CD8-positive, alpha-beta memory T cell (primary cell): ENCODE measurements around the gene SMYD1. TPM values are rescaled to one million over a fixed set of nuclear protein-coding genes. Genes with fewer than 3 reads are reported as not detected.

ENCODE experiments used
- CTCF ChIA-PET: fragments of 350-600 bp; sonication (Branson Sonifier 250); formaldehyde crosslinking; loops from one replicate; lab custom pipeline; 2021; ENCODE audit warnings: antibody characterized with exemption; lab: Charles Lee
- POLR2A ChIA-PET: fragments of 350-600 bp; sonication (Branson Sonifier 250); formaldehyde crosslinking; loops from one replicate; lab custom pipeline; 2021; ENCODE audit warnings: antibody characterized with exemption; lab: Charles Lee
- DNase-seq, 5 donors: peaks; one replicate each; pipeline versions ENCODE4 v3.0.0 to v3.0.0-alpha.2; 2020 to 2022; ENCODE audit warnings: mixed read lengths in 1 of 5
- H3K27ac ChIP-seq: one replicate; pipeline ENCODE4 v1.7.0; 2013; ENCODE audit warnings: low read depth, mild to moderate bottlenecking, low read length, moderate library complexity
- H3K27me3 ChIP-seq: 2 replicates; pipeline ENCODE4 v1.7.0; 2013; ENCODE audit warnings: low read length, mild to moderate bottlenecking; ENCODE audit not compliant: insufficient read depth, poor library complexity, severe bottlenecking
- H3K36me3 ChIP-seq: 2 replicates; pipeline ENCODE4 v1.7.0; 2013; ENCODE audit warnings: mild to moderate bottlenecking, low read length, moderate library complexity; ENCODE audit not compliant: insufficient read depth
- H3K4me1 ChIP-seq: 2 replicates; pipeline ENCODE4 v1.7.0; 2013; ENCODE audit warnings: mild to moderate bottlenecking, low read length, moderate library complexity; ENCODE audit not compliant: insufficient read depth
- H3K4me3 ChIP-seq: 2 replicates; pipeline ENCODE4 v1.7.0; 2013; ENCODE audit warnings: mild to moderate bottlenecking, low read length
- H3K9me3 ChIP-seq: 2 replicates; pipeline ENCODE4 v1.7.0; 2013; ENCODE audit warnings: mild to moderate bottlenecking, low read length
- H3K27ac Mint-ChIP-seq, 8 donors: one replicate each; pipeline ENCODE4 v1.8.0; 2020 to 2021; ENCODE audit warnings: mixed read lengths in 8 of 8, mild to moderate bottlenecking in 6 of 8, inconsistent platforms in 3 of 8, moderate library complexity in 3 of 8
- H3K27me3 Mint-ChIP-seq, 2 donors: one replicate each; pipeline ENCODE4 v1.8.0; 2020 to 2021; ENCODE audit warnings: mixed read lengths in 2 of 2, mild to moderate bottlenecking in 1 of 2, moderate library complexity in 1 of 2
- H3K36me3 Mint-ChIP-seq, 3 donors: one replicate each; pipeline ENCODE4 v1.8.0; 2020 to 2021; ENCODE audit warnings: mixed read lengths in 3 of 3, inconsistent platforms in 1 of 3, mild to moderate bottlenecking in 1 of 3
- H3K4me1 Mint-ChIP-seq, 3 donors: one replicate each; pipeline ENCODE4 v1.8.0; 2020 to 2021; ENCODE audit warnings: mixed read lengths in 3 of 3, inconsistent platforms in 1 of 3, mild to moderate bottlenecking in 1 of 3
- H3K4me3 Mint-ChIP-seq, 7 donors: one replicate each; pipeline ENCODE4 v1.8.0; 2020 to 2021; ENCODE audit warnings: mixed read lengths in 7 of 7, mild to moderate bottlenecking in 6 of 7, moderate library complexity in 4 of 7, inconsistent platforms in 2 of 7
- H3K9me3 Mint-ChIP-seq, 5 donors: one replicate each; pipeline ENCODE4 v1.8.0; 2020 to 2022; ENCODE audit warnings: mixed read lengths in 5 of 5, mild to moderate bottlenecking in 3 of 5, moderate library complexity in 2 of 5, inconsistent platforms in 1 of 5
- polyA plus RNA-seq: library from polyadenylated mRNA; unstranded; fragments of 300-500 nt; fragmentation: Illumina TruSeq; gene quantifications from one replicate; pipeline ENCODE4 v1.2.3, GENCODE V29; 2021
- total RNA-seq, 2 experiments: library from RNA; stranded (reverse); gene quantifications; one replicate each; pipeline ENCODE4 v1.2.3, GENCODE V29; 2021

SMYD1 gene
- total and polyA plus RNA-seq, 3 experiments from 2014 or later: not detected

- DNase-seq: no peak
- ChIA-PET POLR2A (no interaction called here), CTCF (no interaction called here)
- Histone ChIP-seq H3K36me3 (no peaks in the 10 kb centered on the region), H3K9me3 (no peaks in the 10 kb centered on the region), H3K27ac (no peak overlapping the region), H3K4me3 (no peak overlapping the region), H3K27me3 (no peaks in the 10 kb centered on the region), H3K4me1 (no peaks in the 10 kb centered on the region)
- Mint-ChIP-seq H3K4me3 (no peak overlapping the region), H3K4me1 (no peaks in the 10 kb centered on the region), H3K36me3 (no peaks in the 10 kb centered on the region), H3K9me3 (no peaks in the 10 kb centered on the region), H3K27ac (no peak overlapping the region), H3K27me3 (peaks cover 3 to 14% of the 10 kb centered on the region in 2 donors)
These were observed 15.2 kb downstream of the SMYD1 start for GRCh38 chr2:88082781-88083180.

DNA sequence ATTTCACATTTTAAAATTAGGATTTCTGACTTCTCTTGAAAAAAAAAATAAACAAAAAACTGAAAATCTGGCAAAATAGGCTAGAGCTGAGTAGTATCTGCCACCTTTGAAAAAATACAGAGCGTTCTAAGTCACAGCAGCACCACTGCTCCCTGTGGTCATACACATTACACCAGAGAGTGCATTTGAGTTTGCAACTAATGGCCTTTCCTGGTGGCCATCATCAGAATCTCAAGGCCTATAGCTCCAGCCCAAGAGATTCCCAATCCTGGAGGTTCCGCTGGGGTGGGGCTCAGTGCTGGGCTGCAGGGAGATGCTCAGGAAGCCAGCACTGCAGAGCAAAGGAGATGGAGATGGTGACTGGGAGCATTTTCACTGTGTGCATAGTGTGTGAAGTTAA is 17.5 kb downstream of the SMYD1 start:
- Histone ChIP-seq H3K36me3 (no peaks in the 10 kb centered on the region), H3K27me3 (no peaks in the 10 kb centered on the region), H3K4me3 (no peak overlapping the region), H3K4me1 (peaks cover 3% of the 10 kb centered on the region), H3K27ac (no peak overlapping the region), H3K9me3 (no peaks in the 10 kb centered on the region)
- Mint-ChIP-seq H3K27me3 (peaks cover 0 to 11% of the 10 kb centered on the region in 2 donors), H3K36me3 (no peaks in the 10 kb centered on the region), H3K27ac (no peak overlapping the region), H3K4me3 (no peak overlapping the region), H3K9me3 (no peaks in the 10 kb centered on the region), H3K4me1 (peaks cover under 1 to 4% (median 3%) of the 10 kb centered on the region in 3 donors)
- ChIA-PET CTCF (no interaction called here), POLR2A (no interaction called here)
- no peak for DNase-seq

DNA sequence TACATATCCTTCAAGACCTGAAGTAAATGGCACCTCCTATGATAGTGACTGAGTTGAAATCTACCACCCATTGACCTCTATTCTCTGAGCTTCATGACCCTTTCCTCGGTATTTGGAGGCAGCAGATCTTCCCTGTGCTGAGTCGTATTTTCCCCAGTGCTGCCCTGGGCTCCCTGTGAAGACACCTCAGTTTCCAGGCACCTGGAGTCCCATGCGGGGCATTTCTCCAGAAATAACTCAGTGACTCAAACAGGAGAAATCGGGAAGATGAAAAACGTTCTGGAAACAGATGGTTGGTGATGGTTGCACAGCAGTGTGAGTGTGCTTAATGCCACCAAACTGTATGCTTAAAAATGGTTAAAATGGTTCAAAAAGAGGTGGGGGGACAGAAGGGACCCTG is 18.0 kb downstream of the SMYD1 start:
- POLR2A ChIA-PET: no interaction called here
- Histone ChIP-seq H3K27me3 (no peaks in the 10 kb centered on the region), H3K4me3 (no peak overlapping the region), H3K4me1 (peaks cover 8% of the 10 kb centered on the region), H3K9me3 (no peaks in the 10 kb centered on the region), H3K27ac (no peak overlapping the region), H3K36me3 (no peaks in the 10 kb centered on the region)
- H3K9me3 Mint-ChIP-seq: no peaks in the 10 kb centered on the region
- H3K27ac Mint-ChIP-seq: peak overlapping the region in 1 of 8 donors; percentile 48
- no peak for DNase-seq
- no peaks in the 10 kb centered on the region for H3K36me3 Mint-ChIP-seq
- CTCF ChIA-PET: no interaction called here
- peaks cover 5 to 8% (median 7%) of the 10 kb centered on the region in 3 donors for H3K4me1 Mint-ChIP-seq
- peaks cover 0 to 11% of the 10 kb centered on the region in 2 donors for H3K27me3 Mint-ChIP-seq
- no peak overlapping the region for H3K4me3 Mint-ChIP-seq

DNA sequence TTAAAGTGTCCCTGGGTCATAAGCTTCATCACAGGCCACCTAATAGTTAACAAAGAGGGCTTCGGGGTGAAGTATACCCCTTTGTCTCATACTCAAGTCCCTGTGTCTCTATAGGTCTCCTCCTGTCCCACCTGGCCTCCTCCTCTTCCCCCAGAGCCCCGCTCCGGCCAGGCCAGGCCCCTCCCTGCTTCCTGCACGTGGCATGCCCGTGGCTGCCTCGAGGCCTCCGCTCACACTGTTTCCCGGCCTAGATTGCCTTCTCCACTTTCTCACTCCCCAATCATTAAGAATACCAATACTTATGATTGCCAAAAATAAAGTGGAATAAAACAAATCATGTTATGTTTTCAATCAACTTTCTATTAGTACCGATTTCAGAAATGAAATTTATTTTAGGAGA is 18.8 kb downstream of the SMYD1 start:
- ChIA-PET POLR2A (no interaction called here), CTCF (no interaction called here)
- H3K9me3 ChIP-seq: no peaks in the 10 kb centered on the region
- no peak for DNase-seq
- peaks cover 15% of the 10 kb centered on the region for H3K4me1 ChIP-seq
- no peaks in the 10 kb centered on the region for H3K36me3 ChIP-seq
- Mint-ChIP-seq H3K36me3 (no peaks in the 10 kb centered on the region), H3K27ac (no peak overlapping the region), H3K9me3 (no peaks in the 10 kb centered on the region), H3K27me3 (peaks cover 0 to 11% of the 10 kb centered on the region in 2 donors), H3K4me1 (peaks cover 11 to 15% (median 11%) of the 10 kb centered on the region in 3 donors), H3K4me3 (no peak overlapping the region)
- no peak overlapping the region for H3K4me3 ChIP-seq
- H3K27ac ChIP-seq: no peak overlapping the region
- H3K27me3 ChIP-seq: no peaks in the 10 kb centered on the region

- ChIA-PET CTCF (interaction anchor here (0.8 kb wide), 1 partner anchor 25 kb away, joined by 3 read pairs; no protein-coding TSS in a partner anchor), POLR2A (no interaction called here)
- Histone ChIP-seq H3K4me3 (no peak overlapping the region), H3K27ac (no peak overlapping the region), H3K36me3 (no peaks in the 10 kb centered on the region), H3K9me3 (no peaks in the 10 kb centered on the region), H3K27me3 (no peaks in the 10 kb centered on the region), H3K4me1 (peaks cover 15% of the 10 kb centered on the region)
- Mint-ChIP-seq H3K27ac (no peak overlapping the region), H3K9me3 (no peaks in the 10 kb centered on the region), H3K36me3 (no peaks in the 10 kb centered on the region), H3K27me3 (peaks cover 0 to 7% of the 10 kb centered on the region in 2 donors), H3K4me1 (peaks cover 11 to 15% (median 11%) of the 10 kb centered on the region in 3 donors), H3K4me3 (no peak overlapping the region)
- DNase-seq: no peak
These were observed 19.4 kb downstream of the SMYD1 start for GRCh38 chr2:88087073-88087472.

- ChIA-PET POLR2A (no interaction called here), CTCF (interaction anchor here (0.8 kb wide), 1 partner anchor 26 kb away, joined by 3 read pairs; no protein-coding TSS in a partner anchor)
- H3K27me3 Mint-ChIP-seq: peaks cover 0 to 6% of the 10 kb centered on the region in 2 donors
- no peaks in the 10 kb centered on the region for H3K36me3 Mint-ChIP-seq
- H3K4me3 Mint-ChIP-seq: no peak overlapping the region
- no peaks in the 10 kb centered on the region for H3K27me3 ChIP-seq
- no peak for DNase-seq
- H3K4me1 ChIP-seq: peaks cover 15% of the 10 kb centered on the region
- peaks cover 11 to 15% (median 11%) of the 10 kb centered on the region in 3 donors for H3K4me1 Mint-ChIP-seq
- H3K27ac ChIP-seq: no peak overlapping the region
- no peak overlapping the region for H3K4me3 ChIP-seq
- H3K36me3 ChIP-seq: no peaks in the 10 kb centered on the region
- no peaks in the 10 kb centered on the region for H3K9me3 ChIP-seq
- H3K9me3 Mint-ChIP-seq: no peaks in the 10 kb centered on the region
- no peak overlapping the region for H3K27ac Mint-ChIP-seq
These were observed 20.1 kb downstream of the SMYD1 start for GRCh38 chr2:88087763-88088162.

DNA sequence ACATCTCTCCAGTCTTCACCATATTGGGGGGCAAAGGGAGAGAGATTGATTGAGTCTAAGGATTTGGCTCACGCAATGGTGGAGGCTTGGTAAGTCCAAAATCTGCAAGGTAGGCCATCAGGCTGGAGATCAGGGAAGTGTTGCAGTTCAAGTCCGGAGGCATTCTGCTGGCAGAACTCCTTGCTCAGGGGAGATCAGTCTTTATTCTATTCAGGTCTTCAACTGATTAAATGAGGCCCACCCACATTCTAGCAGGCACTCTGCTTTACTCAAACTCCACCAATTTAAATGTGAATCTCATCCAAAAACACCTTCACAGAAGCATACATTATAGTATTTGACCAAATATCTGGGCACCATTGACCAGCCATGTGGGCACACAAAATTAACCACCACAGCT is 21.4 kb downstream of the SMYD1 start:
- DNase-seq: no peak
- H3K27ac ChIP-seq: no peak overlapping the region
- Mint-ChIP-seq H3K4me1 (peaks cover 11 to 15% (median 11%) of the 10 kb centered on the region in 3 donors), H3K27me3 (peaks cover 0 to 3% of the 10 kb centered on the region in 2 donors), H3K9me3 (no peaks in the 10 kb centered on the region), H3K36me3 (no peaks in the 10 kb centered on the region), H3K4me3 (no peak overlapping the region), H3K27ac (no peak overlapping the region)
- H3K9me3 ChIP-seq: no peaks in the 10 kb centered on the region
- H3K36me3 ChIP-seq: no peaks in the 10 kb centered on the region
- ChIA-PET CTCF (interaction anchor here (1.6 kb wide), 1 partner anchor 28 kb away, joined by 4 read pairs; no protein-coding TSS in a partner anchor), POLR2A (interaction anchor here (0.7 kb wide), 1 partner anchor 12 kb away, joined by 4 read pairs; no protein-coding TSS in a partner anchor)
- no peak overlapping the region for H3K4me3 ChIP-seq
- H3K27me3 ChIP-seq: no peaks in the 10 kb centered on the region
- peaks cover 15% of the 10 kb centered on the region for H3K4me1 ChIP-seq

DNA sequence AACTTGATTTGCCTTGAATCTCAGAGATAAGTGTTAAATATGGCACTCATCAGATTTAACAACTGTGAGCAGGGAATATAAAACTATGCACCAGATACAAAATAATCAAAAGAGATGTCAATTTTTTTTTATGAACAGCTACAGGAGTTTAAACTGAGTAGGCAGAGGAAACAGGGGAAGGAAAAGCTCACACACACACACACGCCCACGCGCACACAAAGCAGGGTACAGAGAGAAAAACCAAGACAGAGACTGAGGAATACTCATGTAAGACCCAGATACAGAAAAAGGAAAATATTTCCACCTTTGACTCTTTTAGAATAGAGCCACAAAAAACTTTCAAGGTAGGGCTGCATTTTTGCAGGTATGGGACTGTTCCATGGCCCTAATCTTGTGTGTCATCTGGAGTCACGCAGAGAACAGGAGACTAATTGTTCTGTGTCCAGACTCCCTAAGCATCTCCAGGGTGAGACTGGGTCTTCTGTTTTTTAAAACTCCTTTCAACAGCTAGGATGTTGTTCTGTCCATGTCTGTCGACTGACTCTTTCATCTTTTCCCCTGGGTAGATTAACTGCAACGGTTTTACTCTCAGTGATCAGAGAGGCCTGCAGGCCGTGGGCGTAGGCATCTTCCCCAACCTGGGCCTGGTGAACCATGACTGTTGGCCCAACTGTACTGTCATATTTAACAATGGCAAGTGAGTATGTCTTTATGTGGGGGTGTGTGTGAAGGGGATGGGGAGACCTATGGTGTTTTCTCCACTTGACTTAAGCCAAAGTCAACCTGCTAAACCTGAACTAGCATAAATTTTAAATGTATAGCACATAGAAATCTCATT is 23.0 kb downstream of the SMYD1 start:
- Histone ChIP-seq H3K27ac (no peak overlapping the region), H3K27me3 (no peaks in the 10 kb centered on the region), H3K4me1 (peaks cover 15% of the 10 kb centered on the region), H3K9me3 (no peaks in the 10 kb centered on the region), H3K4me3 (no peak overlapping the region), H3K36me3 (no peaks in the 10 kb centered on the region)
- Mint-ChIP-seq H3K36me3 (no peaks in the 10 kb centered on the region), H3K27me3 (peaks cover 0 to 5% of the 10 kb centered on the region in 2 donors), H3K4me1 (peaks cover 11 to 15% (median 11%) of the 10 kb centered on the region in 3 donors), H3K27ac (peak overlapping the region in 4 of 8 donors; percentile 39 to 91 (median 62)), H3K4me3 (no peak overlapping the region), H3K9me3 (no peaks in the 10 kb centered on the region)
- CTCF ChIA-PET: interaction anchor here (1.6 kb wide), 1 partner anchor 30 kb away, joined by 4 read pairs; no protein-coding TSS in a partner anchor
- DNase-seq: peak in 1 of 5 donors; percentile 20
- POLR2A ChIA-PET: no interaction called here
